NT2/D1 (cell line): ENCODE data around the gene CRISP3.

Source experiments
- SUZ12 ChIP-seq: IDR thresholded peaks from 2 replicates; pipeline ENCODE4 v1.6.1; 2011; ENCODE audit not compliant: insufficient read length, insufficient read depth; ENCODE audit errors: extremely low read depth
- YY1 ChIP-seq: IDR thresholded peaks from 2 replicates; pipeline ENCODE4 v1.6.1; 2011; ENCODE audit not compliant: insufficient read length, insufficient read depth
- ZNF274 ChIP-seq: IDR thresholded peaks from 2 replicates; pipeline ENCODE4 v1.6.1; 2011; ENCODE audit warnings: mild to moderate bottlenecking, low read depth, low read length

GRCh38 chr6:49775043-49775442, 30.9 kb upstream of the CRISP3 start:
- TF ChIP-seq ZNF274 (no peak), YY1 (no peak), SUZ12 (no peak)
